Measurements from ENCODE around the gene USP17L27.
"Not testable (repeated sequence)": the region's sequence is repeated elsewhere in the genome, so short reads cannot be mapped to it uniquely, and the experiment has no call there.

The USP17L27 gene, protein sequence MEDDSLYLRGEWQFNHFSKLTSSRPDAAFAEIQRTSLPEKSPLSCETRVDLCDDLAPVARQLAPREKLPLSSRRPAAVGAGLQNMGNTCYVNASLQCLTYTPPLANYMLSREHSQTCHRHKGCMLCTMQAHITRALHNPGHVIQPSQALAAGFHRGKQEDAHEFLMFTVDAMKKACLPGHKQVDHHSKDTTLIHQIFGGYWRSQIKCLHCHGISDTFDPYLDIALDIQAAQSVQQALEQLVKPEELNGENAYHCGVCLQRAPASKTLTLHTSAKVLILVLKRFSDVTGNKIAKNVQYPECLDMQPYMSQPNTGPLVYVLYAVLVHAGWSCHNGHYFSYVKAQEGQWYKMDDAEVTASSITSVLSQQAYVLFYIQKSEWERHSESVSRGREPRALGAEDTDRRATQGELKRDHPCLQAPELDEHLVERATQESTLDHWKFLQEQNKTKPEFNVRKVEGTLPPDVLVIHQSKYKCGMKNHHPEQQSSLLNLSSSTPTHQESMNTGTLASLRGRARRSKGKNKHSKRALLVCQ

GRCh38 chr4:9343848-9344247, at the start of gene USP17L27:
TSS of gene USP17L27 (plus strand) at chr4:9344148. CDS start at chr4:9344148, 0 bp downstream.
- not testable (repeated sequence) for DNase-seq

- not testable (repeated sequence) for DNase-seq
Observed at GRCh38 chr4:9324191-9324590, 19.8 kb upstream of the USP17L27 start.

DNA sequence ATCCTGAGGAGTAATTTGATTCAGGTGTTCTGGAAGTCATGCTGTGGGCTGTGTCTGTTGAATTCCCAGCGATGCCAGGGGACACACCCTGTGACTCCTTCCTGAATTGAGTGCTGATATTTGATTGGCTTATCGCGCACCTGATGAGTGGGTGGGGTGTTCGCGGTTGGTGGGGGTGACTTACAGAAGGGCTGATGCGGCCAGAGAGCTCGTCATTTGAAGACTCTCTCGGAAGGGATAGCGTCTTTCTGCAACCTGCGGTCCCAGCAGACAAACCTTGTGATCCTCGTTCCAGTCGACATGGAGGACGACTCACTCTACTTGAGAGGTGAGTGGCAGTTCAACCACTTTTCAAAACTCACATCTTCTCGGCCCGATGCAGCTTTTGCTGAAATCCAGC, 19.1 kb upstream of the USP17L27 start, which contains the start of gene USP17L24:
Gene USP17L24 (plus strand): TSS at position 301 of the 400 bp plus-strand sequence. CDS start 0 bp downstream, at position 301.
- DNase-seq = not testable (repeated sequence)

GRCh38 chr4:9329611-9330010, 14.3 kb upstream of the USP17L27 start, which contains the start of gene USP17L25:
TSS of gene USP17L25 (plus strand) at chr4:9329911. CDS start at chr4:9329911, 0 bp downstream.
- not testable (repeated sequence) for DNase-seq

- DNase-seq = not testable (repeated sequence)
Observed at GRCh38 chr4:9334358-9334757, 9.6 kb upstream of the USP17L27 start, which contains the start of gene USP17L26. TSS of gene USP17L26 (plus strand) at chr4:9334658. CDS start at chr4:9334658, 0 bp downstream.

DNA sequence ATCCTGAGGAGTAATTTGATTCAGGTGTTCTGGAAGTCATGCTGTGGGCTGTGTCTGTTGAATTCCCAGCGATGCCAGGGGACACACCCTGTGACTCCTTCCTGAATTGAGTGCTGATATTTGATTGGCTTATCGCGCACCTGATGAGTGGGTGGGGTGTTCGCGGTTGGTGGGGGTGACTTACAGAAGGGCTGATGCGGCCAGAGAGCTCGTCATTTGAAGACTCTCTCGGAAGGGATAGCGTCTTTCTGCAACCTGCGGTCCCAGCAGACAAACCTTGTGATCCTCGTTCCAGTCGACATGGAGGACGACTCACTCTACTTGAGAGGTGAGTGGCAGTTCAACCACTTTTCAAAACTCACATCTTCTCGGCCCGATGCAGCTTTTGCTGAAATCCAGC, 4.8 kb upstream of the USP17L27 start, which contains the start of gene USP17L5:
Gene USP17L5 (plus strand): TSS at position 301 of the 400 bp plus-strand sequence. CDS start 0 bp downstream, at position 301.
- not testable (repeated sequence) for DNase-seq

GRCh38 chr4:9348593-9348992, 4.6 kb downstream of the USP17L27 start, which contains the start of gene USP17L28:
TSS of gene USP17L28 (plus strand) at chr4:9348893. CDS start at chr4:9348893, 0 bp downstream.
- not testable (repeated sequence) for DNase-seq

DNA sequence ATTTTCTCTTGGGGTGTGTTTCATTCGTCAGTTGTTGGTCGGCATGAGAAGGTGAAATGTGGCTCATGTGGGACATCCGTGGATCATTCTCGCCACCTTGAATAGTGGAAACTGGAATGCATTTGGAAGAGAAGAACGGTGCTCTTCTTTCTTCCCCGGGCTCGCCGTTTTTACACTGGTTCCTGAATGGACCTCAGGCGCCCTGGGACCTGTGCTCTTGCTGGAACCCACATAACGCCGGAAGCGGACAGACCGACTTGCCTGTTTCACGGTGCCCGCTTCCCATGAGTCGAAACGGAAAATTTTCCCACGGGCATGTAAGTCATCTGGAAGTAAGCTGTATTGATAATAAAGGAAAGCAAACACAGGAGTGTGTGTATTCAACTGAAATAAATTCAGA, 6.9 kb downstream of the USP17L27 start:
- not testable (repeated sequence) for DNase-seq

- not testable (repeated sequence) for DNase-seq
Observed at GRCh38 chr4:9353338-9353737, 9.4 kb downstream of the USP17L27 start, which contains the start of gene USP17L29. TSS of gene USP17L29 (plus strand) at chr4:9353638. CDS start at chr4:9353638, 0 bp downstream.

DNA sequence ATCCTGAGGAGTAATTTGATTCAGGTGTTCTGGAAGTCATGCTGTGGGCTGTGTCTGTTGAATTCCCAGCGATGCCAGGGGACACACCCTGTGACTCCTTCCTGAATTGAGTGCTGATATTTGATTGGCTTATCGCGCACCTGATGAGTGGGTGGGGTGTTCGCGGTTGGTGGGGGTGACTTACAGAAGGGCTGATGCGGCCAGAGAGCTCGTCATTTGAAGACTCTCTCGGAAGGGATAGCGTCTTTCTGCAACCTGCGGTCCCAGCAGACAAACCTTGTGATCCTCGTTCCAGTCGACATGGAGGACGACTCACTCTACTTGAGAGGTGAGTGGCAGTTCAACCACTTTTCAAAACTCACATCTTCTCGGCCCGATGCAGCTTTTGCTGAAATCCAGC, 18.9 kb downstream of the USP17L27 start, which contains the start of gene USP17L30:
Gene USP17L30 (plus strand): TSS at position 301 of the 400 bp plus-strand sequence. CDS start 0 bp downstream, at position 301.
- DNase-seq = not testable (repeated sequence)

- not testable (repeated sequence) for DNase-seq
Observed at GRCh38 chr4:9379881-9380280, 35.9 kb downstream of the USP17L27 start.

DNA sequence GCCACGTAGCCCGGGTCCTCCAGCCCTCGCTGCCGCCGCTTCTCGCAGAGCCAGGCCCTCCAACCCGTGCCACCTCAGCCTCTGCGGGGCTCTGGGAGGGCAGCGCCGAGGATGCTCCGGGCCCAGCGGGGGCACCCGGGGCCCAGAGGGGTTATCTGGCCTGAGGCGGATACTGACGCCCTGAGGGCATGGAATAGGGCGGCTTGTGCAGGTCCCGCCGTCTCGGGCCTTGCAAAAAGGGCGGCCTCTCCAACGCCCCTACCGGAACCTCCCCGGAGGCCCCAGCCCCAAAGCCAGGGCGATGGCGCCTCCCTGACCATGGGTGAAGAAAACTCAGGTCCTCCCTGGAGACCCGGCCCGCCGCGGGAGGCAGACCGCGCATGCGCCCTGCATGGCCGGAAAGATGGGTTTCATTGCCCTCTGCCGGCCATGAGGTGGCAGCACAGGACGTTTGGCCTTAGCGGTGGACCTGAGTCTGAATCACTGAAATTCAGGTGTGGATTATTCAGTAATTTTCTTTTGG, 37.1 kb downstream of the USP17L27 start:
- peak; percentile 67 for DNase-seq

- DNase-seq = no peak
Observed at GRCh38 chr4:9384126-9384525, 40.2 kb downstream of the USP17L27 start.

GRCh38 chr4:9389001-9389400, 45.1 kb downstream of the USP17L27 start:
- not testable (repeated sequence) for DNase-seq

All from stimulated activated CD8-positive, alpha-beta memory T cell treated with anti-CD3 and anti-CD28 coated beads, Interleukin-4, amount 100 ng/mL, for 48 hours (primary cell).